Neural crest cell (in vitro differentiated cells): Measurements from ENCODE around the gene C19orf67. TPM values are rescaled to one million over a fixed set of nuclear protein-coding genes. Genes with fewer than 3 reads are reported as not detected.

ENCODE experiments used
- DNase-seq: peaks from one replicate; pipeline ENCODE4 v3.0.0; 2021; ENCODE audit warnings: low read depth, mixed read lengths, low spot score
- H3K27ac Mint-ChIP-seq: one replicate; pipeline ENCODE4 v1.8.0; 2021; ENCODE audit warnings: mild to moderate bottlenecking, mixed read lengths; ENCODE audit not compliant: unreplicated experiment
- H3K27me3 Mint-ChIP-seq: 2 replicates; pipeline ENCODE4 v1.8.0; 2021; ENCODE audit warnings: low read depth, mild to moderate bottlenecking, mixed read lengths
- H3K36me3 Mint-ChIP-seq: 2 replicates; pipeline ENCODE4 v1.8.0; 2021; ENCODE audit warnings: low read depth, mild to moderate bottlenecking, mixed read lengths
- H3K4me1 Mint-ChIP-seq: 2 replicates; pipeline ENCODE4 v1.8.0; 2021; ENCODE audit warnings: mixed read lengths
- H3K4me3 Mint-ChIP-seq: one replicate; pipeline ENCODE4 v1.8.0; 2021; ENCODE audit warnings: mild to moderate bottlenecking, mixed read lengths
- H3K9me3 Mint-ChIP-seq: 2 replicates; pipeline ENCODE4 v1.8.0; 2021; ENCODE audit warnings: mixed read lengths
- total RNA-seq: library from RNA; stranded (reverse); gene quantifications from 2 replicates; pipeline ENCODE4 v1.2.1, GENCODE V29; 2021
- TF ChIP-seq, protein P1 (sequence below): fragments of 200-600 bp; sonication (generic); conservative IDR thresholded peaks from 2 replicates; pipeline ENCODE4 v1.5.0; 2021; ENCODE audit warnings: antibody characterized with exemption, mild to moderate bottlenecking

The C19orf67 gene
- total RNA-seq, 1 donor from 2014 or later, result not detected

DNA sequence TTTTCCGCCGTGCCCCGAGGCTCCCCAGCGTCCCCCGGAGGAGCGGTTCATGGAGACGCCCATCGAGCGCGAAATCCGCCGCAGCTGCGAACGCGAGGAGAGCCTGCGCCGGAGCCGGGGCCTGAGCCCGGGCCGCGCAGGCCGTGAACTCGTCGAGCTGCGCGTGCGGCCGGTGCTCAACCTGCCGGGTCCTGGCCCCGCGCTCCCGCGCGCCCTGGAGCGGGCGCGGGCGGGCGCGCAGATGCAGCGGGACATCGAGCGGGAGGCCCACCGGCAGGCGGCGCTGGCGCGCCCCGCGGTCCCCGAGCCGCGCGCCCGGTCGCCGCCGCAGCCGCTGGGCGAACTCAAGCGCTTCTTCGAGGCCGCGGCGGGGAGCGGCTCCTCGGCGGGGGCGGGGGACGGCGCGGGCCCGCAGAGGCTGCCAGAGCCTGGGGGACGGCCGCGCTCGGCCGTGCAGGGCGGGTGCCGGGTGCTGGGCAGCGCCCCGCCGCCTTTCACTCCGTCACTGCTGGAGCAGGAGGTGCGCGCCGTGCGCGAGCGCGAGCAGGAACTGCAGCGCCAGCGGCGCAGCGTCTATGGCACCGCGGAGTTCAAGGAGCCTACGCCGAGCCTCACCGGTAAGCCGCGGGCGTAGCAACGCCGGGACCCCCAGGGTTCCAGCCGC lies 12.2 kb downstream of the C19orf67 start:
- TF ChIP-seq, protein P1, sequence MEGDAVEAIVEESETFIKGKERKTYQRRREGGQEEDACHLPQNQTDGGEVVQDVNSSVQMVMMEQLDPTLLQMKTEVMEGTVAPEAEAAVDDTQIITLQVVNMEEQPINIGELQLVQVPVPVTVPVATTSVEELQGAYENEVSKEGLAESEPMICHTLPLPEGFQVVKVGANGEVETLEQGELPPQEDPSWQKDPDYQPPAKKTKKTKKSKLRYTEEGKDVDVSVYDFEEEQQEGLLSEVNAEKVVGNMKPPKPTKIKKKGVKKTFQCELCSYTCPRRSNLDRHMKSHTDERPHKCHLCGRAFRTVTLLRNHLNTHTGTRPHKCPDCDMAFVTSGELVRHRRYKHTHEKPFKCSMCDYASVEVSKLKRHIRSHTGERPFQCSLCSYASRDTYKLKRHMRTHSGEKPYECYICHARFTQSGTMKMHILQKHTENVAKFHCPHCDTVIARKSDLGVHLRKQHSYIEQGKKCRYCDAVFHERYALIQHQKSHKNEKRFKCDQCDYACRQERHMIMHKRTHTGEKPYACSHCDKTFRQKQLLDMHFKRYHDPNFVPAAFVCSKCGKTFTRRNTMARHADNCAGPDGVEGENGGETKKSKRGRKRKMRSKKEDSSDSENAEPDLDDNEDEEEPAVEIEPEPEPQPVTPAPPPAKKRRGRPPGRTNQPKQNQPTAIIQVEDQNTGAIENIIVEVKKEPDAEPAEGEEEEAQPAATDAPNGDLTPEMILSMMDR, result peak; percentile 66
- Mint-ChIP-seq H3K4me1 (peaks cover 14% of the 10 kb centered on the region), H3K4me3 (peak overlapping the region; percentile 88), H3K27ac (no peak overlapping the region), H3K9me3 (no peaks in the 10 kb centered on the region), H3K27me3 (peaks cover 25% of the 10 kb centered on the region), H3K36me3 (no peaks in the 10 kb centered on the region)
- peak; percentile 73 for DNase-seq

DNA sequence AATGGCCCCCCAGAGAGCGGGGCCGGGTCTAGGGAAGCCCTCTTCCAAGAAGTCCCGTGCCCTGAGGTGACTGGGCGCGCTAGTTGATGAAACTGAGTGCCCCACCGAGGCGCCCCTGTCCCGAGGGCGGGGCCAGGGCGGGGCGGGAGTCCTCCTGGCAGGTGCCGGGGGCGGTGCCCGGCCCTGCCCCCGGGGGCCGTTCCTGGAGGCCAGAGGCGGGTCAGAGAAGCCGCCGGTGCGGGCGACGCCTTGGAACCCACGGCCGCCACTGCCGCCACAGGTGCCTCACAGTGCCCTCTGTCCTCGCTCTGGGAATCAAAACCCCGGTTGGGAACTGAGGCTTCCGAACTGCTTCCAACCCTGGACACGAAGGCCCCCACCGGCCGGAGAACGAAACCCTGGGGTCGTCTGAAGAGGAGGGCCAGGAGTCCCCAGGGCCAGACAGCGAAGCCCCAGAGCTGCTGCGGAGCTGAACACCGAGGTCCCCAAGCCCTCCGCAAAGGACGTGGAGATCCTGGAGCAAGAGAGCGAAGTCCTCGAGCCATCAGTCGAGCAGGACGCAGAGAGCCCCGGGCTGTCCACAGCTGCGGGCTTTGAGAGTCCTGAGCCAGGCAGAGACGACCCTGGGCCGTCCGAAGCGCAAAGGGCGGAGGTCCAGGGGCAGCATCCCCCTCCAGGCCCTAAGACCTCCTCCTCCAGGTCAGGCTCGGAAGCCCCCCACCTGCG lies 12.9 kb downstream of the C19orf67 start, which contains the start of gene MISP3:
Gene MISP3, plus strand, starts transcription at position 252 of the 726 bp plus-strand sequence. CDS start 524 bp downstream, outside the sequence.
- H3K27ac Mint-ChIP-seq, result no peak within 1 kb of the TSS
- H3K4me3 Mint-ChIP-seq, result peak within 1 kb of the TSS; percentile 88
- peaks cover 14% of the 10 kb centered on the region for H3K4me1 Mint-ChIP-seq
- H3K36me3 Mint-ChIP-seq, result no peaks in the 10 kb centered on the region
- no peaks in the 10 kb centered on the region for H3K9me3 Mint-ChIP-seq
- DNase-seq, result no peak
- peaks cover 25% of the 10 kb centered on the region for H3K27me3 Mint-ChIP-seq
- TF ChIP-seq, protein P1, result no peak

DNA sequence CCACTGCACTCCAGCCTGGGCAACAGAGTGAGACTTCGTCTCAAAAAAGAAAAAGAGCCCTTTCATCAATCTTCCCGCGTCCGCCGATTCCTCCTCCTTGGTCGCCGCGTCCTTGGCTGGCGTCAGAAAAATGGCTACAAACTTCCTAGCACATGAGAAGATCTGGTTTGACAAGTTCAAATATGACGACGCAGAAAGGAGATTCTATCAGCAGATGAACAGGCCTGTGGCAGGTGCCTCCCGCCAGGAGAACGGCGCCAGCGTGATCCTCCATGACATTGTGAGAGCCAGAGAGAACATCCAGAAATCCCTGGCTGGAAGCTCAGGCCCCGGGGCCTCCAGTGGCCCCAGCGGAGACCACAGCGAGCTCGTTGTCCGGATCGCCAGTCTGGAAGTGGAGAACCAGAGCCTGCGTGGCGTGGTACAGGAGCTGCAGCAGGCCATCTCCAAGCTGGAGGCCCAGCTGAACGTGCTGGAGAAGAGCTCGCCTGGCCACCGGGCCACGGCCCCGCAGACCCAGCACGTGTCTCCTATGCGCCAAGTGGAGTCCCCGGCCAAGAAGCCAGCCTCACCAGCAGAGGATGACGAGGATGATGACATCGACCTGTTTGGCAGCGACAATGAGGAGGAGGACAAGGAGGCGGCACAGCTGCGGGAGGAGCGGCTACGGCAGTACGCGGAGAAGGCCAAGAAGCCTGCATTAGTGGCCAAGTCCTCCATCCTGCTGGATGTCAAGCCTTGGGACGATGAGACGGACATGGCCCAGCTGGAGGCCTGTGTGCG lies 15.1 kb downstream of the C19orf67 start:
- Mint-ChIP-seq H3K36me3 (no peaks in the 10 kb centered on the region), H3K4me3 (peak overlapping the region; percentile 64), H3K27me3 (peaks cover 28% of the 10 kb centered on the region), H3K27ac (no peak overlapping the region), H3K9me3 (no peaks in the 10 kb centered on the region), H3K4me1 (peaks cover 14% of the 10 kb centered on the region)
- no peak for DNase-seq
- TF ChIP-seq, protein P1, result no peak

DNA sequence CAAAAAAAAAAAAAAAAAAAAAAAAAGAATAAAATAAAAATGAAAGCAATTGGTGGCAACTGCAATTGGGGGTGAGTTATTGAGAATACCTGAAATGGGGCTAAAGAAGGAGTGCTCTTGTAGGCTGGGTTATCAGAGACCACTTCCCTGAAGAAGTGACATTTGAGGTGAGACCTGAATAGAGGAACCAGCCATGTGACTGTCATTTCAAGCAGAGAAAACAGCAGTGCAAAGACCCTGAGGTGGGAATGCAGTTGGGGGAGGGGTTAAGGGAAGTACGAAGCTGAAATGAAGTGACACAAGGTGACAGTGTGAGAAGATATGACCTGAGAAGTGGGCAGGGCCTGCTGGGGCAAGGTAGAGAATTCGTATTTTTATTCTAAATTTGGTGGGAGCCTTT lies 19.4 kb downstream of the C19orf67 start:
- Mint-ChIP-seq H3K4me3 (no peak overlapping the region), H3K36me3 (no peaks in the 10 kb centered on the region), H3K4me1 (no peaks in the 10 kb centered on the region), H3K27ac (no peak overlapping the region), H3K9me3 (no peaks in the 10 kb centered on the region), H3K27me3 (peaks cover 10% of the 10 kb centered on the region)
- DNase-seq, result no peak
- TF ChIP-seq, protein P1, result no peak

DNA sequence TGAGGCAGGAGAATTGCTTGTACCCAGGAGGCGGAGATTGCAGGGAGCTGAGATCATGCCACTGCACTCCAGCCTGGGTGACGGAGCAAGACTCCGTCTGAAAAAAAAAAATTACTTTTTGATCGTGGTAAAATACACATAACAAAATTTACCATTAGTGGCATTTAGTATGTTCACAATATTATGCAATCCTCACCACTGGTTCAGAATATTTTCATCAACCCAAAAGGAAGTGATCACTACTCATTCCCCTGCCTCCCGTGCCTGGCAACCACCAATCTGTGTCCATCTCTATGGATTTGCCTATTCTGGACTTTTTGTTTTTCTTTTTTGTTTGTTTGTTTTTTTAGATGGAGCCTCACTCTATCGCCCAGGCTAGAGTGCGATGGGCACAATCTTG lies 22.5 kb downstream of the C19orf67 start:
- H3K9me3 Mint-ChIP-seq, result no peaks in the 10 kb centered on the region
- peaks cover 6% of the 10 kb centered on the region for H3K4me1 Mint-ChIP-seq
- H3K36me3 Mint-ChIP-seq, result no peaks in the 10 kb centered on the region
- TF ChIP-seq, protein P1, result no peak
- H3K4me3 Mint-ChIP-seq, result no peak overlapping the region
- H3K27me3 Mint-ChIP-seq, result peaks cover 35% of the 10 kb centered on the region
- DNase-seq, result no peak
- no peak overlapping the region for H3K27ac Mint-ChIP-seq
